Vagina (tissue), 2 donors: Measurements from ENCODE around the gene EVA1A. TPM values are rescaled to one million over a fixed set of nuclear protein-coding genes. Genes with fewer than 3 reads are reported as not detected.

Experiments used
- DNase-seq, 2 donors: peaks; one replicate each; pipeline ENCODE4 v3.0.0-alpha.2; 2017; ENCODE audit errors: extremely low spot score in 2 of 2
- H3K27ac ChIP-seq: fragments of 200-600 bp; sonication (generic); one replicate; pipeline ENCODE4 v1.5.1; 2019
- H3K27me3 ChIP-seq: fragments of 200-600 bp; sonication (generic); one replicate; pipeline ENCODE4 v1.5.1; 2019
- H3K36me3 ChIP-seq, 2 donors: fragments of 200-600 bp; sonication (generic); one replicate each; pipeline ENCODE4 v1.5.1; 2017 to 2019
- H3K4me1 ChIP-seq: fragments of 200-600 bp; sonication (generic); one replicate; pipeline ENCODE4 v1.5.1; 2019
- H3K4me3 ChIP-seq, 2 donors: fragments of 200-600 bp; sonication (generic); 1 replicate in 1 of 2; 2 replicates in 1 of 2; pipeline ENCODE4 v1.5.1; 2016 to 2019
- H3K9me3 ChIP-seq: fragments of 200-600 bp; sonication (generic); one replicate; pipeline ENCODE4 v1.5.1; 2019
- POLR2A ChIP-seq, 2 donors: fragments of 450-650 bp; IDR thresholded peaks; one replicate each; pipeline ENCODE4 v1.6.1; 2017; ENCODE audit warnings: antibody characterized with exemption in 2 of 2, mild to moderate bottlenecking in 2 of 2, moderate library complexity in 2 of 2
- POLR2AphosphoS5 ChIP-seq, 2 donors: sonication (generic); formaldehyde crosslinking; IDR thresholded peaks; one replicate each; pipeline ENCODE4 v1.9.0; 2017; ENCODE audit warnings: antibody characterized with exemption in 2 of 2, mild to moderate bottlenecking in 2 of 2, low read depth in 1 of 2; ENCODE audit not compliant: insufficient read depth in 1 of 2
- intact Hi-C: fragments of 100-400 bp; cut with DNase I; formaldehyde crosslinking; loops from one replicate; pipeline ENCODE4 v1.15.1; 2023
- total RNA-seq: library from RNA; depleted of rRNA; stranded (reverse); fragments of >200 nt; gene quantifications from one replicate; pipeline ENCODE4 v1.2.3, GENCODE V29; 2016
- TF ChIP-seq, protein P1 (sequence below), 3 experiments: fragments of 450-650 bp in 2 of 3; fragments of 200-600 bp in 1 of 3; sonication (generic) in 1 of 3; IDR thresholded peaks; one replicate each; pipeline ENCODE4 v1.5.1; 2017 to 2019; ENCODE audit warnings: antibody characterized with exemption in 3 of 3, mild to moderate bottlenecking in 2 of 3, moderate library complexity in 2 of 3

Gene EVA1A
- total RNA-seq, 1 donor from 2014 or later, result not detected

DNA sequence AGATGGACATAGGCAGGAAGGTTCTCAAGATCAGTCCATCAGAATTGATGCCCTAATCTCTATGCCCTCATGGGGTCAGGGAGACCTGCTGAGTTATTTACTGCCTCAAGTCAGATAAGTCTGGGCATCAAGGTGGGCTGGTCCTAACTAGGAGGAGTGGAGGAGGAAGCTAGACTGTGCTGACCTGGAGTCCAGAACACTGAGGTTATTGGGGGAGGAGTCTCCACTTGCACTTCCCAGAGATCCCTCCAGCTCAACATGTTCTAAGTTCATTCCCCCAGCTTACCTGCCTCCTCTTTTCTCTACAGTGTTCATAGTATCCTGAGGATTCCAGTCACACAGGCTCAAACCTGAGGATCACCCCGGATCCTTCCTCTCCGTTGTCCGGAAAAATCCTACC is 19.3 kb downstream of the EVA1A start:
- peak; percentile 46 to 74 for DNase-seq
- TF ChIP-seq, protein P1, sequence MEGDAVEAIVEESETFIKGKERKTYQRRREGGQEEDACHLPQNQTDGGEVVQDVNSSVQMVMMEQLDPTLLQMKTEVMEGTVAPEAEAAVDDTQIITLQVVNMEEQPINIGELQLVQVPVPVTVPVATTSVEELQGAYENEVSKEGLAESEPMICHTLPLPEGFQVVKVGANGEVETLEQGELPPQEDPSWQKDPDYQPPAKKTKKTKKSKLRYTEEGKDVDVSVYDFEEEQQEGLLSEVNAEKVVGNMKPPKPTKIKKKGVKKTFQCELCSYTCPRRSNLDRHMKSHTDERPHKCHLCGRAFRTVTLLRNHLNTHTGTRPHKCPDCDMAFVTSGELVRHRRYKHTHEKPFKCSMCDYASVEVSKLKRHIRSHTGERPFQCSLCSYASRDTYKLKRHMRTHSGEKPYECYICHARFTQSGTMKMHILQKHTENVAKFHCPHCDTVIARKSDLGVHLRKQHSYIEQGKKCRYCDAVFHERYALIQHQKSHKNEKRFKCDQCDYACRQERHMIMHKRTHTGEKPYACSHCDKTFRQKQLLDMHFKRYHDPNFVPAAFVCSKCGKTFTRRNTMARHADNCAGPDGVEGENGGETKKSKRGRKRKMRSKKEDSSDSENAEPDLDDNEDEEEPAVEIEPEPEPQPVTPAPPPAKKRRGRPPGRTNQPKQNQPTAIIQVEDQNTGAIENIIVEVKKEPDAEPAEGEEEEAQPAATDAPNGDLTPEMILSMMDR (IDR thresholded peaks at IDR 0.05), result no peak
- TF ChIP-seq POLR2AphosphoS5 (IDR thresholded peaks at IDR 0.05; ENCODE audit: insufficient read depth in 1 of 2, low read depth in 1 of 2) (no peak), POLR2A (IDR thresholded peaks at IDR 0.05) (no peak)
- no peak overlapping the region for H3K4me3 ChIP-seq
- no peaks in the 10 kb centered on the region for H3K9me3 ChIP-seq
- intact Hi-C loops, result no loop called here
- H3K36me3 ChIP-seq, result no peaks in the 10 kb centered on the region
- no peak overlapping the region for H3K27ac ChIP-seq
- H3K27me3 ChIP-seq, result no peaks in the 10 kb centered on the region
- no peaks in the 10 kb centered on the region for H3K4me1 ChIP-seq

DNA sequence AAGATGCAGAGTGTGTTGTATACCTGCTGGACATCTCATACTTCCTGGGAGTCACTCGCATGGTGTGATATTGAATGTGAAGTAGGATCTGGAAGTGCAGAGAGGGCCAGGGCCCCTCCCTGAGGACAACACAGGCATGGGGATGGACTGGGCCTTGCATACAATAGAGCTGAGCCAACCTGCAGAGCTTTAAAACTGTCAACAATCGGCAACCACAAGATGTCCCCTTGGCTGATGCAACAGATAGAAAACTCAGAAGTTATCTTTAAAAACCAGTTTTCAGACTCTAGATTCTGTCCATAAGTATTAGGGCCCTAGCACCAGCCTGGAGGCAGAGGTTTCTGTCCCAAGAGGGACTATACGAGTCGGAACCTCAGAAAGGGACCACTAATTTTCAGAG is 19.7 kb downstream of the EVA1A start:
- H3K27me3 ChIP-seq, result no peaks in the 10 kb centered on the region
- intact Hi-C loops, result no loop called here
- no peaks in the 10 kb centered on the region for H3K36me3 ChIP-seq
- H3K9me3 ChIP-seq, result no peaks in the 10 kb centered on the region
- H3K4me3 ChIP-seq, result no peak overlapping the region
- no peak overlapping the region for H3K27ac ChIP-seq
- no peaks in the 10 kb centered on the region for H3K4me1 ChIP-seq
- DNase-seq, result peak; percentile 40 to 54
- TF ChIP-seq POLR2AphosphoS5 (IDR thresholded peaks at IDR 0.05; ENCODE audit: insufficient read depth in 1 of 2, low read depth in 1 of 2), result no peak
- TF ChIP-seq, protein P1 (IDR thresholded peaks at IDR 0.05), result no peak
- no peak for TF ChIP-seq POLR2A (IDR thresholded peaks at IDR 0.05)

DNA sequence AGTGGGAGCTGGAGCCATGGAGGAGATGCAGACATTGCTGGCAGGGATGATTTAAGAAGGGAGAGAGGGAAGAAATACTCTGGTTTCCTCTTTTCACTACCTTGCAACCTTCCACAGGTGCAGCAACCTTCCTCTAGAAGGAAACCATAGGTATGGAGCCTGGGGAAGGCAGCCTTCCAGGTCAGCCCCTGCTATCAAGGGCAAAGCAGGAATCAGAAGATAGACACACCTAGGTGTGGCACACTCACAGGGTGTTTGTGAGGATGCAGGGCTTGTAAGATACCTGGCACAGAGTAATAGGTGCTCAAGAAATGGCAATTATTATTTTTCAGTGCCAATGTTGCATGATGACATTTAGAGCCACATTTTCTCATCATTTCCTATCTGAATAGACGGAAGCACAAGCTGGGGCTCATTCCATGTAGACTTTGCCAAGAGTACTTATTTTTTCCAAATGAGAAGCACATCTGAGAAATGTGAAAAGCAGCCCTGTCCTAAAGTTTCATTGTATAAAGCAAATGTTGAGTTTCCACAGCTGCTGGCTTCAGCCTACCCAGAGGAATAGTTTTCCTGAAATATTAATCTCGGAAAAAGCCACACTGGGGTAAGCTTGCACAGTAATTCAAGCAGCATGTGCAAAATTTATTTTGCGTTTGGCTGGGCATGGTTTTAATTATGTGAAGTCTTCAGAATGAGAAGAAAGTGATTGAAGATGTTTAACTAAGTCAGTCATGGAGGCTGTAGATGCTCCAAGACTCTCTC is 20.6 kb downstream of the EVA1A start:
- Histone ChIP-seq H3K27ac (no peak overlapping the region), H3K27me3 (no peaks in the 10 kb centered on the region), H3K9me3 (no peaks in the 10 kb centered on the region), H3K4me3 (no peak overlapping the region), H3K4me1 (no peaks in the 10 kb centered on the region), H3K36me3 (no peaks in the 10 kb centered on the region)
- peak in 1 of 2 donors; percentile 28 for DNase-seq
- TF ChIP-seq, protein P1 (IDR thresholded peaks at IDR 0.05), result no peak
- TF ChIP-seq POLR2A (IDR thresholded peaks at IDR 0.05) (no peak), POLR2AphosphoS5 (IDR thresholded peaks at IDR 0.05; ENCODE audit: insufficient read depth in 1 of 2, low read depth in 1 of 2) (no peak)
- intact Hi-C loops, result no loop called here

DNA sequence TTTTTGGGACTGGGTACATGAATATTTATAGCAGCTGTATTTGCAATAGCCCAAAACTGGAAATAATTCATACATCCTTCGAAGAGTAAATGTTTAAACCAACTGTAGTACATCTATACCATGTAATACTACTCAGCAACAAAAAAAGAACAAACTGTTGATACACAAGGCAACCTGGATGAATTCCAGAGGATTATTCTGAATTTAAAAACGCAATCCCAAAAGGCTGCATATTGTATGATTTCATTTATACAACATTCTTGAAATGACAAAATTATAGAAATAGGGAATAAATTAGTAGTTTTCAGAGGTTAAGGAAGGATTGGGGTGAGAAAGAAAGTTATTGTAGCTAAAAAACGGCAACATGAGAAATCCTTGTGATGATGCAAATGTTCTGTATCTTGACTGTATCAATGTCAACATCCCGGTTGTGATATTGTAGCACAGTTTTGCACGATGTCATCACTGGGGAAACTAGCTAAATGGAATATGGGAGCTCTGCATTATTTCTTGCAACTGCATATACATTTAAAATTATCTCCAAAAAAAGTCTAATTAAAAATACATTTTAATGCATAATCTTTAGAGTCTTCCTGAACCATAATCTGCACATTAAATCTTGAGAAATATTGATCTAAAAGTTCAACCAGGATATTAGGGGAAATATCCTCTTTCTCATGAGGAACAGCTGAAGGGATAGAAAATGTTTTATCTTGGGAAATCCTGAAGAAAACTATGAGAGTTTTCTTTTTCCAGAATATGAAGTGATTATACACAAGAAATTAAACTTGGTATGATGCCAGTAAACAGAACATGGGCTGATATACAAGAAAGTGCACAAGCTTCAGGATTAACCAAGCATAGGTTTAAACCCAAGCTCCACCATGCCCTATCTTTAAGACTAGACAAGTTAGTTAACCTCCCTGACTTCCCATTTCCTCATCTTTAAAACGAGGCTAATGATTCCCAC is 21.9 kb downstream of the EVA1A start:
- no peaks in the 10 kb centered on the region for H3K4me1 ChIP-seq
- no peaks in the 10 kb centered on the region for H3K36me3 ChIP-seq
- H3K9me3 ChIP-seq, result no peaks in the 10 kb centered on the region
- DNase-seq, result no peak
- H3K27ac ChIP-seq, result no peak overlapping the region
- no peak overlapping the region for H3K4me3 ChIP-seq
- intact Hi-C loops, result no loop called here
- H3K27me3 ChIP-seq, result no peaks in the 10 kb centered on the region
- TF ChIP-seq POLR2AphosphoS5 (IDR thresholded peaks at IDR 0.05; ENCODE audit: insufficient read depth in 1 of 2, low read depth in 1 of 2) (no peak), POLR2A (IDR thresholded peaks at IDR 0.05) (no peak)
- TF ChIP-seq, protein P1 (IDR thresholded peaks at IDR 0.05), result no peak
